Measurements from ENCODE around the gene HOXA6.

GRCh38 chr7:27178366-27178765 is 30.8 kb upstream of the HOXA6 start:
- TF ChIP-seq CTCF (conservative IDR thresholded peaks at IDR 0.05 in 1 of 2, IDR thresholded peaks at IDR 0.05 in 1 of 2; ENCODE audit: low read depth in 1 of 2, low read length in 2 of 2) (no peak), EZH2 (IDR thresholded peaks at IDR 0.05; ENCODE audit: low read length, missing control alignments) (no peak)
